HS-27A (cell line): ENCODE data around the gene POLR2B.
"Not testable (repeated sequence)": the region's sequence is repeated elsewhere in the genome, so short reads cannot be mapped to it uniquely, and the experiment has no call there.

Experiments used
- DNase-seq: peaks from one replicate; pipeline ENCODE4 v3.0.0-alpha.2; 2012; ENCODE audit warnings: low read depth, missing footprints

Gene POLR2B

GRCh38 chr4:56986952-56987351 lies 8.3 kb downstream of the POLR2B start:
- no peak for DNase-seq

GRCh38 chr4:56990109-56990905 lies 11.6 kb downstream of the POLR2B start:
- DNase-seq: no peak

- DNase-seq: no peak
These were observed 16.8 kb downstream of the POLR2B start for GRCh38 chr4:56995525-56995924.

GRCh38 chr4:56999751-57000150 lies 21.1 kb downstream of the POLR2B start:
- no peak for DNase-seq

GRCh38 chr4:57013543-57014120 lies 34.9 kb downstream of the POLR2B start:
- no peak for DNase-seq

- DNase-seq: no peak
These were observed 40.3 kb downstream of the POLR2B start for GRCh38 chr4:57018980-57019379.

GRCh38 chr4:57020467-57021101 lies 41.9 kb downstream of the POLR2B start:
- peak; percentile 31 for DNase-seq

- peak; percentile 92 for DNase-seq
These were observed 44.4 kb downstream of the POLR2B start for GRCh38 chr4:57023104-57023503.

GRCh38 chr4:57034520-57034919 lies 55.8 kb downstream of the POLR2B start:
- DNase-seq: no peak

- DNase-seq: no peak
These were observed 59.4 kb downstream of the POLR2B start for GRCh38 chr4:57037982-57038604.

GRCh38 chr4:57039345-57039744 lies 60.6 kb downstream of the POLR2B start:
- DNase-seq: no peak

- no peak for DNase-seq
These were observed 61.8 kb downstream of the POLR2B start for GRCh38 chr4:57040510-57040909.

- no peak for DNase-seq
These were observed 62.3 kb downstream of the POLR2B start for GRCh38 chr4:57041020-57041419.

GRCh38 chr4:57042711-57043169 lies 64.0 kb downstream of the POLR2B start:
- DNase-seq: no peak

GRCh38 chr4:57043347-57044251 lies 64.9 kb downstream of the POLR2B start:
- DNase-seq: no peak

- no peak for DNase-seq
These were observed 65.6 kb downstream of the POLR2B start for GRCh38 chr4:57044279-57044678.

GRCh38 chr4:57044996-57045395 lies 66.3 kb downstream of the POLR2B start:
- peak; percentile 77 for DNase-seq

- not testable (repeated sequence) for DNase-seq
These were observed 68.3 kb downstream of the POLR2B start for GRCh38 chr4:57047046-57047445.

GRCh38 chr4:57048590-57049304 lies 70.1 kb downstream of the POLR2B start:
- DNase-seq: no peak

- DNase-seq: no peak
These were observed 72.4 kb downstream of the POLR2B start for GRCh38 chr4:57051095-57051494.

GRCh38 chr4:57051524-57051923 lies 72.8 kb downstream of the POLR2B start:
- no peak for DNase-seq
